Stimulated activated CD8-positive, alpha-beta memory T cell treated with anti-CD3 and anti-CD28 coated beads, Interleukin-7, amount 100 ng/mL, for 4 hours (primary cell): ENCODE results near the gene HIPK2.

ENCODE experiments used
- DNase-seq, 2 donors: peaks; one replicate each; pipeline ENCODE4 v3.0.0-alpha.2; 2020; ENCODE audit warnings: low read depth in 2 of 2

HIPK2 gene

GRCh38 chr7:139696552-139696951 lies 81.2 kb downstream of the HIPK2 start:
- DNase-seq: no peak

- DNase-seq: no peak
These were observed 82.2 kb downstream of the HIPK2 start for GRCh38 chr7:139695588-139695987.

GRCh38 chr7:139695051-139695450 lies 82.7 kb downstream of the HIPK2 start:
- no peak for DNase-seq

GRCh38 chr7:139694389-139694676 lies 83.5 kb downstream of the HIPK2 start:
- DNase-seq: no peak

- no peak for DNase-seq
These were observed 84.0 kb downstream of the HIPK2 start for GRCh38 chr7:139693651-139694388.

- no peak for DNase-seq
These were observed 85.1 kb downstream of the HIPK2 start for GRCh38 chr7:139692723-139693122.

GRCh38 chr7:139691253-139691781 lies 86.5 kb downstream of the HIPK2 start:
- no peak for DNase-seq

- no peak for DNase-seq
These were observed 89.7 kb downstream of the HIPK2 start for GRCh38 chr7:139687980-139688632.

- DNase-seq: no peak
These were observed 90.4 kb downstream of the HIPK2 start for GRCh38 chr7:139687211-139687954.

- DNase-seq: no peak
These were observed 94.5 kb downstream of the HIPK2 start for GRCh38 chr7:139683137-139683921.

- no peak for DNase-seq
These were observed 95.4 kb downstream of the HIPK2 start for GRCh38 chr7:139682136-139683013.

- no peak for DNase-seq
These were observed 96.0 kb downstream of the HIPK2 start for GRCh38 chr7:139681812-139682135.

GRCh38 chr7:139681463-139681755 lies 96.4 kb downstream of the HIPK2 start:
- DNase-seq: no peak

- peak; percentile 53 to 74 for DNase-seq
These were observed 96.9 kb downstream of the HIPK2 start for GRCh38 chr7:139680676-139681462.

- no peak for DNase-seq
These were observed 97.8 kb downstream of the HIPK2 start for GRCh38 chr7:139679731-139680594.

- no peak for DNase-seq
These were observed 101.4 kb downstream of the HIPK2 start for GRCh38 chr7:139676390-139676789.

- no peak for DNase-seq
These were observed 102.4 kb downstream of the HIPK2 start for GRCh38 chr7:139675127-139676125.

GRCh38 chr7:139674752-139675126 lies 103.1 kb downstream of the HIPK2 start:
- no peak for DNase-seq
